ENCODE results near the gene HMCN2.

- TF ChIP-seq EZH2 (IDR thresholded peaks at IDR 0.05) (no peak), POLR2AphosphoS5 (IDR thresholded peaks at IDR 0.05; ENCODE audit: borderline replicate concordance, low read depth, low read length) (no peak), FOXP2 (optimal IDR thresholded peaks at IDR 0.05; ENCODE audit: control extremely low read depth, extremely low read length, insufficient read depth) (no peak)
These were observed 42.7 kb upstream of the HMCN2 start for GRCh38 chr9:130222833-130223232.
